ENCODE results near the gene RO60. TPM values are rescaled to one million over a fixed set of nuclear protein-coding genes. Genes with fewer than 3 reads are reported as not detected.
A peak's percentile ranks its signal among the peaks of the same experiment; 100 is the strongest.

RO60 gene
- total RNA-seq = 10 to 100 TPM; 46.1 to 46.3 TPM
- 27.0 TPM for polyA plus RNA-seq (2013, experiment 1 of 2)
- 22.4 TPM for polyA plus RNA-seq (2013, experiment 2 of 2)
- 86.9 to 285 (median 192) reads per million in 172 experiments for total RNA-seq

GRCh38 chr1:193059282-193060114, at the start of gene RO60, which contains the start of gene UCHL5:
Gene RO60 (plus strand): TSS chr1:193059612. CDS start chr1:193069055, 9,443 bp downstream.
Gene UCHL5 (minus strand): TSS chr1:193059360. CDS start chr1:193059260, 100 bp downstream.
- Mint-ChIP-seq H3K27ac (peak within 1 kb of the TSS; percentile 96), H3K9me3 (no peaks in the 10 kb centered on the region), H3K4me3 (peak within 1 kb of the TSS; percentile 100), H3K36me3 (ENCODE audit: low read depth) (peaks cover 20% of the 10 kb centered on the region), H3K27me3 (no peaks in the 10 kb centered on the region), H3K4me1 (ENCODE audit: low read depth) (peaks cover 78% of the 10 kb centered on the region)
- peak within 1 kb of the TSS; percentile 83 for H3K27ac ChIP-seq (ENCODE audit: low read depth in 1 of 2, low read length in 2 of 2)
- DNase-seq (peak; percentile 87 to 99 (median 92)), ATAC-seq (ENCODE audit: poor library complexity) (peak; percentile 96)
- H3K4me3 ChIP-seq (ENCODE audit: low read length) = peak within 1 kb of the TSS; percentile 95
- H3K36me3 ChIP-seq (ENCODE audit: insufficient read depth, low read length) = no peaks in the 10 kb centered on the region
- intact Hi-C loops (cut with DNase I, micrococcal nuclease) = loop anchor here (1.0 to 5.0 kb wide), 4 partner anchors 43 to 418 kb away; partner anchors contain the start of gene CDC73 (in 1 of the 2)
- ChIA-PET POLR2A (interaction anchor here (0.8 to 2.2 kb wide), 15 partner anchors 11 to 1230 kb away, joined by 3 to 42 read pairs (median 5); partner anchors contain the start of genes CDC73, GLRX2 and RGS2), CTCF (interaction anchor here (0.7 to 1.8 kb wide), 6 partner anchors 10 to 254 kb away, joined by 3 to 15 read pairs (median 5); partner anchors contain the start of genes CDC73 and RGS2)
- TF ChIP-seq CTCF (IDR thresholded peaks at IDR 0.05) = no peak
- peaks cover 24% of the 10 kb centered on the region for H3K4me1 ChIP-seq (ENCODE audit: insufficient read depth, low read length)
- H3K27me3 ChIP-seq (ENCODE audit: control insufficient read depth in 1 of 2, insufficient read depth in 2 of 2, low read length in 2 of 2) = no peaks in the 10 kb centered on the region
- H3K9me3 ChIP-seq (ENCODE audit: control insufficient read depth in 1 of 2, insufficient read depth in 1 of 2, low read length in 2 of 2) = no peaks in the 10 kb centered on the region

DNA sequence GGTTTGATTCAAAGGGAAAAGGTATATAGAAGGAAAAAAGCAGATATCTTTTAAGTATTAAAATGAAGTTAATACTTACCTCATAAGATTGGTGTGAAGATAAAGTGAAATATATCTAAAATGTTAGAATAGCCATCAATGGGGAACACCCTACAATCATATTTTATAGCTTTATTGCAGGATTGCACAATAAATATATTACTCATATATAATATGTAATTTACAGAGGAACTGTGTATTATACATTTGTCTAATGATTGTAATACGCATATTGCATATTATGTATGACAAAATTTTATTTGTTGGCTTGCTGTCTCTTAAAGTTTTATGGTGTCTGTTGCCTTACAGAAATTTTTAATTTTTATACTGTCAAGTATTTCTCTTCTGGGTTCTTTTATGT, 48.0 kb upstream of the RO60 start:
- H3K9me3 Mint-ChIP-seq = peaks cover under 1% of the 10 kb centered on the region
- no peak overlapping the region for H3K27ac ChIP-seq (ENCODE audit: low read depth in 1 of 2, low read length in 2 of 2)
- H3K27me3 Mint-ChIP-seq = no peaks in the 10 kb centered on the region
- no peak for DNase-seq
- CTCF ChIA-PET = no interaction called here
- H3K36me3 ChIP-seq (ENCODE audit: insufficient read depth, low read length) = peaks cover 7% of the 10 kb centered on the region
- no peak overlapping the region for H3K4me3 Mint-ChIP-seq
- no peaks in the 10 kb centered on the region for H3K9me3 ChIP-seq (ENCODE audit: control insufficient read depth in 1 of 2, insufficient read depth in 1 of 2, low read length in 2 of 2)
- POLR2A ChIA-PET = no interaction called here
- intact Hi-C loops (cut with DNase I, micrococcal nuclease) = no loop called here
- peaks cover 14% of the 10 kb centered on the region for H3K36me3 Mint-ChIP-seq (ENCODE audit: low read depth)
- no peak overlapping the region for H3K4me3 ChIP-seq (ENCODE audit: low read length)
- H3K27ac Mint-ChIP-seq = no peak overlapping the region
- H3K4me1 ChIP-seq (ENCODE audit: insufficient read depth, low read length) = no peaks in the 10 kb centered on the region
- H3K27me3 ChIP-seq (ENCODE audit: control insufficient read depth in 1 of 2, insufficient read depth in 2 of 2, low read length in 2 of 2) = no peaks in the 10 kb centered on the region
- no peaks in the 10 kb centered on the region for H3K4me1 Mint-ChIP-seq (ENCODE audit: low read depth)
- TF ChIP-seq CTCF (IDR thresholded peaks at IDR 0.05) = no peak
- ATAC-seq (ENCODE audit: poor library complexity) = no peak

DNA sequence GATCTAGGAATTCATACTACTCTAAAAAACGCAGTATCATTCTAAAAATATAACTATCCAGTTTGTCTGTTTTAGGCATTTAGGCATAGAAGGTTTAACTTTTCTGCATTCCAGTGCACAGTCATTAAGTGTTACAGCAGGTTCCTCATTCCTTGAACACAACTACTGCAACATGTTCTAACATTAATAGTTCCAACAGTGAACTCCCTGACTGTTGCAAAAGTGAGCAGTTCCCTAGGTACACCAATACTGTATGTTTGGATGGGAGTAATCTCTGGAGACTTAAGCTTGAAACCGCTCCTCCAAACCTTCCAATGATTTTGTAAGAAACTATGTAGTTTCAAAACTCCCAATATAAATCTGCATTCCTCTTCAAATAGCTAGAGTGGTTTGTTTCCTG, 46.4 kb upstream of the RO60 start:
- H3K9me3 ChIP-seq (ENCODE audit: control insufficient read depth in 1 of 2, insufficient read depth in 1 of 2, low read length in 2 of 2) = no peaks in the 10 kb centered on the region
- DNase-seq (no peak), ATAC-seq (ENCODE audit: poor library complexity) (no peak)
- H3K36me3 Mint-ChIP-seq (ENCODE audit: low read depth) = peaks cover 14% of the 10 kb centered on the region
- H3K27me3 ChIP-seq (ENCODE audit: control insufficient read depth in 1 of 2, insufficient read depth in 2 of 2, low read length in 2 of 2) = no peaks in the 10 kb centered on the region
- H3K27ac ChIP-seq (ENCODE audit: low read depth in 1 of 2, low read length in 2 of 2) = no peak overlapping the region
- H3K4me1 ChIP-seq (ENCODE audit: insufficient read depth, low read length) = no peaks in the 10 kb centered on the region
- TF ChIP-seq CTCF (IDR thresholded peaks at IDR 0.05) = no peak
- H3K9me3 Mint-ChIP-seq = no peaks in the 10 kb centered on the region
- no peaks in the 10 kb centered on the region for H3K4me1 Mint-ChIP-seq (ENCODE audit: low read depth)
- H3K4me3 ChIP-seq (ENCODE audit: low read length) = no peak overlapping the region
- POLR2A ChIA-PET = interaction anchor here (0.7 kb wide), 1 partner anchor 10 kb away, joined by 3 read pairs; no protein-coding TSS in a partner anchor
- intact Hi-C loops (cut with DNase I, micrococcal nuclease) = no loop called here
- H3K27ac Mint-ChIP-seq = no peak overlapping the region
- H3K36me3 ChIP-seq (ENCODE audit: insufficient read depth, low read length) = peaks cover 8% of the 10 kb centered on the region
- H3K27me3 Mint-ChIP-seq = no peaks in the 10 kb centered on the region
- H3K4me3 Mint-ChIP-seq = no peak overlapping the region
- CTCF ChIA-PET = interaction anchor here (0.7 kb wide), 1 partner anchor 1793 kb away, joined by 3 read pairs; no protein-coding TSS in a partner anchor
